Epithelial cell of prostate (primary cell): ENCODE data around the gene MRPS7.
A peak's percentile ranks its signal among the peaks of the same experiment; 100 is the strongest.

ENCODE experiments used
- DNase-seq: peaks from one replicate; pipeline ENCODE4 v3.0.0-alpha.2; 2011; ENCODE audit warnings: low read depth, low spot score
- H3K27ac ChIP-seq: fragments of 450-650 bp; 2 replicates; pipeline ENCODE4 v1.5.1; 2017; ENCODE audit warnings: mild to moderate bottlenecking

Gene MRPS7

DNA sequence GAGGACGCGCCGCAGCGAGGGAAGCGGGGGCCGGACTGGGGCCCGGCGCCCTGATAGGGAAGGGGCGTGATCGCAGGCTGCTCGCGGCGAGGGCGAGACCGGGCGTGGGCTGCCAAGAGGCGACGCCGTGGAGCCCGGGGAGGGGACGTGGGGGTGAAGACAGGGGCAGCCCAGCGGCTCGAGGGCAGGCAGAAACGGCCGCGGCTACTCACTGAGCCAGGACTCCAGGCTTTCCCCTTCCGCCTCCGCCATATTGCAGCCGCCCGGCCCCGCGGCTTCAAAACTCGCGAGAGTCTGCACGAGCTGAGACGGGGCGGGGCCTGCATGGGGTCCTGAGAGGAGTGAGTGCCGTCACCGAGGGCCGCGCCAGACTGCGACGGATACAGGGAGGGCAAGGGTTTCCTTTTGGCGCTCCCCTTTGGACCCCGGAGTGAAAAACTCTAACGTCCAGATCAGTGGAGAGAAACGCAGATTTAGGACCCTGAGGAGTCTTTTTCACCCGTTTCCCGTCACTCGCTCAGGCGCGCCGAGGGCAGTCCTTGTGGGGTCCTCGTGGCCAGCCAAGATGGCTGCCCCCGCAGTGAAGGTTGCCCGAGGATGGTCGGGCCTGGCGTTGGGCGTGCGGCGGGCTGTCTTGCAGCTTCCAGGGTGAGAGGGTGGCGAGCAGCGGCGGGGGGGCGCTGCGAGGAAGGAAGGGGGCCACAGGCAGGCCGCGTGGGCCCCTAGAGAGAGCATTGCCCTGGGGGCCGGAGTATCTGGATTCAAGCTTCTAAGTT, at the start of gene MRPS7, which contains the start of gene GGA3:
MRPS7 (plus strand) TSS at position 544 of the 776 bp plus-strand sequence; CDS start at position 566, 22 bp downstream.
GGA3 (minus strand) TSS at position 271 of the 776 bp plus-strand sequence; CDS start at position 252, 19 bp downstream.
- H3K27ac ChIP-seq, result peak within 1 kb of the TSS; percentile 89
- peak; percentile 46 for DNase-seq

DNA sequence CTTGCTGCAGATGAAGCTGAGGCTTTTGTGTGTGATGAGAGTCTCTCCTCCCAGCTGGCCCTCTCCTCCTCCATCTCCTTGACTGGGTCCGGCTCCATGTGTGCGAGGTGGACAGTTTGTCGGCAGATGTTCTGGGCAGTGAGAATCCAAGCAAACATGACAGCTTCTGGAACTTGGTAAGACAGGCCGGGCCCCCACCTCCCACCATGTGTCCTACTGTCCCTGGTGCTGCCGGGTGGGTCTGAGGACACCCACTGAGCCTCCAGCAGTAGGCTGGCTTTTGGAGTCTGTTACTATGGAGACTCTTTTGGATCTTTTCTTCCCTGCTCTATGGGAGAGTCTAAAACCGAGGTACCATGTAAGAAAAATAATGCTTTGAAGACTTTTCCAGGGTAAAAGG, 43.5 kb upstream of the MRPS7 start:
- no peak for DNase-seq

DNA sequence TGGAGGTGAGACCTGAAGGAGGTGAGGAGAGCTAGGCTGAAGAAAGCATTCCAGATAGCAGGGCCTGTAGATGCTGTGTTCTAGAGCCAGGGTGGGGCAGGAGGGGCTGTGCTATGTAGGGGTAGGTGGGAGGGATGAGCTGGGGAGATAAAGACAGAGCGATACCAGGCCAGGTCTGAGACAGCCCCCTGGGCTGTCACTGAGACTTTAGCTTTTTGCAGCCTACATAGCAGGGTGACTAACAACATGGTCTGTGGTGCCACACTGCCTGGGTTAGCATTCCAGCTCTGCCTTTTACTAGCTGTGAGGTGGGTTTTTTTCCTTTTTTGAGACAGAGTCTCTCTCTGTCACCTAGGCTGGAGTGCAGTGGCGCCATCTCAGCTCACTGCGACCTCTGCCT, 41.9 kb upstream of the MRPS7 start:
- no peak for DNase-seq
- no peak overlapping the region for H3K27ac ChIP-seq

More for the DNA sequence above, 43.5 kb upstream of the MRPS7 start:
- no peak overlapping the region for H3K27ac ChIP-seq

DNA sequence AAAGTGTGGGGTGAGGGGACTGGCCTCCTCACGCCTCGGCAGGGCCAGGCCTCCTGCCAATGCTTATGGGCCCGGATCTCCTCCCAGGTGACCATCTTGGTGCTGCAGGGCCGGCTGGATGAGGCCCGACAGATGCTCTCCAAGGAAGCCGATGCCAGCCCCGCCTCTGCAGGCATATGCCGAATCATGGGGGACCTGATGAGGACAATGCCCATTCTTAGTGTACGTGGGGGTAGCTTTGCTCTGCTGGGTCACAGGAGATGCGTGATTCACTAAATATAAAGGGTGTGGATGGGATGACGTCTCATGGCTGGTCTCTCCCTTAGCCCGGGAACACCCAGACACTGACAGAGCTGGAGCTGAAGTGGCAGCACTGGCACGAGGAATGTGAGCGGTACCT, 36.7 kb upstream of the MRPS7 start:
- H3K27ac ChIP-seq, result no peak overlapping the region
- no peak for DNase-seq

DNA sequence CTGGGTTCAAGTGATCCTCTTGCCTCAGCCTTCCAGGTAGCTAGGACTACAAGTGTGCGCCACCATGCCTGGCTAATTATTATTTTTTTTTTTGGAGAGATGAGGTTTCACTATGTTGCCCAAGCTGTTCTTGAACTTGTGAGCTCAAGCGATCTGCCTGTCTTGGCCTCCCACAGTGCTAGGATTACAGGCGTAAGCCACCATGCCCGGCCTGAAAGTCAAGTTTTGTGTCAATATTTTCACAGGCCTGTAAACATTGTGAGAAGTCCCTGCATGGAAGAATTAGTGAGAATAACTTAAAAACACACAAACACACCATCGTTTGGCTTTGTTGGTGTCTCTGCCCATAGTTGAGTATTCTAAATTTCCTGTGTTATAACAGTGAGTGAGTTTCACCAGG, 34.0 kb upstream of the MRPS7 start:
- no peak overlapping the region for H3K27ac ChIP-seq
- no peak for DNase-seq

DNA sequence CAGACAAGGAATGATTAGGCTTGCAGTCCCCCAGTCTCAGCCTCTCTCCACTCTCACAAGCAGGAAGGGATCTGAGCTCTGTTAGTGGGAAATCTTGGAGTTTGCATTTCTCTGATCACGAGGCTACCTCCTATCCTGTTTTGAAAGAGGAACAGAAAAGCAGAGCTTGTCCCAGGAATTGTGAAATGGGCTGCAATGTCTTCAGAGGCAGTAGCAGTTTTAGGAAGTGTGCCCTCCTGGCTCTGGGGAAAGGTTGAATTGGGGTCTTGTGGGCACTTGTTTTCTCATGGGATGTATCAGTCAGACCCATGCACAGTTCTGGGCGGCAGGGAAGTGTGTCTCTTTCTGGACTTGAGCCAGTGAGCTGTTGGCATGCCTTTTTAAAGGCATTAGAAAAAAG, 33.4 kb upstream of the MRPS7 start:
- H3K27ac ChIP-seq, result no peak overlapping the region
- no peak for DNase-seq

DNA sequence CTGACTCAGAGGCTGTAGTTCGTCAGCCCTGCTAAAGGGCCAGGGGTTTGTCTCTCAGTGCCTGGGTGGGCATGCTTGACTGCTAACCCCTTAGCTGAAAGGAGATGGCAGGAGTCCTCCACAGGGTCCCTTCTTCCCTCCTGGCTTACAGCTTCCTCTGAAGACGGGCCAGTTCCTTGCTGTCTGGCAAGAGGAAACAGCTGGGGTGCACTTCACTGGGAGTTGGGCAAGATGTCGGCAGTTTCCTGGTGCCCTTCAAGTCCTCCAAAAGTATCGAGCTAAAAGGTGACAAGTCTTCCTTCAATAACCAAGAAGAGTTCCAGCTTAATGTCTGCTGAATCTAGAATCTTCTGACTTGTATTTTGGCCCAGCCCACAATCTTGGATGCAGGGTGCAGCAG, 32.8 kb upstream of the MRPS7 start:
- H3K27ac ChIP-seq, result no peak overlapping the region
- no peak for DNase-seq

DNA sequence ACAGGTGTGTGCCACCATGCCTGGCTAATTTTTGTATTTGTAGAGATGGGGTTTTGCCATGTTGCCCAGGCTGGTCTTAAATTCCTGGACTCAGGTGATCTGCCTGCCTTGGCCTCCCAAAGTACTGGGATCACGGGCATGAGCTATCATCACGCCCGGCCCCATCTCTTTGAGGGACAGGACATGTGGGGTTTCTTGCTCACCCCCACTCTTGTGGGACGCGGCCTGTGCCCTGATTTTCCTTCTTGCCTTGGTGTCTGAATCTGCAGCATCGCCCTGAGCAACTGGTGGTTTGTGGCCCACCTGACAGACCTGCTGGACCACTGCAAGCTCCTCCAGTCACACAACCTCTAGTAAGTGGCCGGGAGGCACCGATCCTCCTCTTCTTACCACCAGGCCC, 30.6 kb upstream of the MRPS7 start:
- DNase-seq, result no peak
- no peak overlapping the region for H3K27ac ChIP-seq

DNA sequence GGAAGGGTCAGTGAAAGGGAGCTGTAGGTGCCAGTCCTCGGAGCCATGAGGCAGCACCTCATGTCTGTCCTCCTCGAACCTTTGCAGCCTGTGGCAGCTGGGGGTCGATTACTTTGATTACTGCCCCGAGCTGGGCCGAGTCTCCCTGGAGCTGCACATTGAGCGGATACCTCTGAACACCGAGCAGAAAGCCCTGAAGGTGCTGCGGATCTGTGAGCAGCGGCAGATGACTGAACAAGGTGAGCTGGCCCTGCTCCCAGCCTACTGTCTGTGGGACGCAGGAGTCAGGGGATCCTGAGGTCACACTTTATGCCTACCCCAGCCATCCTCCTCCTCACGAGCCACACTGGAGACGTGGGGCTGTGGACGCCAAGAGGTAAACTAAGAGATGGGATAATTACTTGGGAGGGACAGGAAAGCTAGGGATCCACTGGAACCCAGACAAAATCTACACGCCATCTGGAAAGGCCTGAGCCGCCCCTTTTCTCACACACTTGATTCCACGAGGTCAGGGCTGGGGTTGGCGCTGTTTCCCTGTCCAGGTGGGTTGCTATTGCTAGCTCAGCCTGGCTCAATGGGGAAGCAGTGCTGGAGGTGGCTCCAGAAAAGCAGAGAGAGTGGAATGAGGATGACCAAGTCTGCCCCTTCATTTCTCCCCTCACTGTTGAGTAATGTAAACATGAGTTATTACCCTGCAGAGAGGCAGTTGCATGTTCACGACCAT, 29.8 kb upstream of the MRPS7 start:
- no peak for DNase-seq
- no peak overlapping the region for H3K27ac ChIP-seq

DNA sequence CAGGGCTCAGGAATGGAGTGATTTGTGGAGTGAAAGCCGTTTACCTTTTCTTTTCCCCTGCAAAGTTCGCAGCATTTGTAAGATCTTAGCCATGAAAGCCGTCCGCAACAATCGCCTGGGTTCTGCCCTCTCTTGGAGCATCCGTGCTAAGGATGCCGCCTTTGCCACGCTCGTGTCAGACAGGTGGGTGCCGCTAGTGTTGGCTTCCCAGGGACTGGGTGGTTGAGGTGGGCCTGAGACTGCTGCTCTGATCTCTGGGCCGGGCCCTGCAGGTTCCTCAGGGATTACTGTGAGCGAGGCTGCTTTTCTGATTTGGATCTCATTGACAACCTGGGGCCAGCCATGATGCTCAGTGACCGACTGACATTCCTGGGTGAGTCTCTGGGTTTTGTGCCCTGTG, 28.9 kb upstream of the MRPS7 start:
- DNase-seq, result no peak
- no peak overlapping the region for H3K27ac ChIP-seq

DNA sequence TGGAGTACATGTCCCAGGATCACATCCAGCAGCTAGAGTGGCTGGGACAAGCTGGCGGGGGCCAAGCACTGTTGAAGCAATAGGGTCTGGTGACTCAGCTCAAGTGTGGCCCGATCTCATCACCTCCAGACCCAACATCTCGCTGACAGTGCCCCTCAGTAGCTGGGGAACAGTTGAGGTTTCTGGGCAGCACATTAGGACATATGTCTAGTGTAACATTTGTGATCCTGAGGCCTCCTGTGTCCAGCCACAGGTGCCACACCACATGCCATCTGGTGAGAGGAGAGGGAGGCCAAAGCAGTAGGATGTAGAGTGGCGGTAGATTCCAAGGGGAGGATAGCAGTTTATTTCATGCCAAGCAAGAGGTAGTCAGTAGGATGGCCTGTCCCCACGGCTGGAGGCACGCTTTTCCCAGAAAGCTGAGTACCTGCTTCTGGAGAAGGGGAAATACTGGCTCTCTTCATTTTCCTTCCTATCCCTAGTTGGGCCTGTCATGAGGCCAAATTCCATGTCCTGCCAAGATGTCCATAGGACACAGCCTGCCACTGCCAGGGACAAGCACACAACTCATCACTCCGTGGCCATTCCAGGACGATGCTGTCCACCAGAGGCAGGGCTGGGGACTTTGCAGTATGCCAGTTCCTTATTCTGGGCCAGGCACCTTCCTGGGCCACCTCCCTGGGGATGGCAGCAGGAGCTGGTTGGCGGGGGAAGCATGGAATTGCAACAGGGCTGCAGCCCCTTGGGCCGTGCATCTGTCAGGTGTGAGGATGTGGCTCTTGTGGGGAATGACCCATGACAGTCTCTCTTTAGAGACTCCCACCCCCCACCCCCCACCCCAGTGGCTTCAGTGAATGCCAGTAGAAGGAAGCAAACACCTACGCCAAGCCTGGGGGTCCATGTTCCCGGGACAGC, 24.3 kb upstream of the MRPS7 start:
- no peak overlapping the region for H3K27ac ChIP-seq
- no peak for DNase-seq

DNA sequence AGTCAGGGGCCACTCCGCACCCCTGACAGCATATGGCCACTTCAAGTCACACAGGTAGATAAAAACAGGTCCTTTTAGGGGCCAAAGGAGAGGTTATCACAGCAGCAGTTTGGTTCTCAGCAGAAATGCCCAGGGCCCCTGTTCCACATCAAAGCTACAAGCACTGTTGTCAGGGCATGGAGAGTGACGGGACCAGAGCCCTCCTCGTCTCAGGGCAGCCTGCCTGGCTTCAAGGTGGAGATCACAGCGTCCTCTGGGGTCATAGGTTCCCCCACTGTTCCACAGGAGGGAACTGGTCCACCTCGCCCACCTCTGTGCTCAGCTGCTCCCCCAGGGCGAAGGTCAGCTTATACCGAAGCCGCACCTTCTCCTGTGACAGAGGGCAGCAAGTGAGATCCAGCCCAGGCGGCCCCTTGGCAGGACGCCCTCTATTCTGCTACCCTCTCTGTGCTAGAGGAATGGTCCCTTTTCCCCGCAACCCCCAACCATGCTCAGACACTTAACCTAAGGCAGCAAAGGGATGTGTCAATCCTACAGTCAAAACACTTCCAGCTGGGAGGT, 23.6 kb upstream of the MRPS7 start:
- H3K27ac ChIP-seq, result no peak overlapping the region
- no peak for DNase-seq

DNA sequence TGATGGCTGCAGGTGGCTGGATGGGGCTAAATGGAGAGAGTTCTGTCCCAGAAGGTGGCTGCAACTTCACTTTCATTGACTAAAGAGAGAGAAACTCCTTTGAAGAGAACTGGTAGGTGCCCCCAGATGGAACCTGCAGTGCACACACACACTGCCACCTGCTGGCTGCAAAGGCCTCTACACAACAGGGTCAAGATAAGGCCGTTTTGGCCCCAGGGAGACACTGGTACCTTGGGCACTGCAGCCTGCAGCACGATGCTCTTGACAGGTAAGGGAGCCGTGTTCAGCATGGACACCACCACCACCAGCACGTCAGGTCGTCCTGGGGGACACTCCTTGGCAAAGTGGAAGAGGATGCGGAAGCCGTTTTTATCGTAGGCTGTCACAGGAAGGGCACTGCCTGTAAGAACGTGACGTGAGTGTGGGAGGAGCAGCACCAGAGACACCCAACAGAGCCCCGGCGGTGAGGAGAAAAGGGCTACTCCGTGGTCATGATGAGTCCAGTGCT, 22.9 kb upstream of the MRPS7 start:
- no peak overlapping the region for H3K27ac ChIP-seq
- DNase-seq, result no peak

DNA sequence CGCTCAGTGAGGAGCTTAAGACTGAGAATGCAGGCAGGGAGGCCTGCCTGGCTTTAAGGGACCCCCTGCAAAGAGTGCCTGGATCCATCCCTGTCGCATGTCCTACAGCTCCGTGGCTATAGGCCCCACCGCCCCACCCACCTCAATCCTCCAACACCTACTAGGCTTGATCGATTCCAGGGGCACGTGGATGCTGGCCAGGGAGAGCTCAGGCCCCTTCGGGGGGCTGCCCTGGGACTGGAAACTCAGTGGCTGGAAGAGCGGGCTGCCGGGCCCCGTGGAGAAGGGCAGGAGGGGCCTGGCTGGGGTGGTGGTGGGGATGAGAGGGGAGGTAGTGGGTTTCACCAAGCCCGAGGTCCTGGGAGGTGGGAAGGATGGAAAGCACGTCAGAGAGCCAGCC, 22.5 kb upstream of the MRPS7 start:
- H3K27ac ChIP-seq, result no peak overlapping the region
- DNase-seq, result no peak

DNA sequence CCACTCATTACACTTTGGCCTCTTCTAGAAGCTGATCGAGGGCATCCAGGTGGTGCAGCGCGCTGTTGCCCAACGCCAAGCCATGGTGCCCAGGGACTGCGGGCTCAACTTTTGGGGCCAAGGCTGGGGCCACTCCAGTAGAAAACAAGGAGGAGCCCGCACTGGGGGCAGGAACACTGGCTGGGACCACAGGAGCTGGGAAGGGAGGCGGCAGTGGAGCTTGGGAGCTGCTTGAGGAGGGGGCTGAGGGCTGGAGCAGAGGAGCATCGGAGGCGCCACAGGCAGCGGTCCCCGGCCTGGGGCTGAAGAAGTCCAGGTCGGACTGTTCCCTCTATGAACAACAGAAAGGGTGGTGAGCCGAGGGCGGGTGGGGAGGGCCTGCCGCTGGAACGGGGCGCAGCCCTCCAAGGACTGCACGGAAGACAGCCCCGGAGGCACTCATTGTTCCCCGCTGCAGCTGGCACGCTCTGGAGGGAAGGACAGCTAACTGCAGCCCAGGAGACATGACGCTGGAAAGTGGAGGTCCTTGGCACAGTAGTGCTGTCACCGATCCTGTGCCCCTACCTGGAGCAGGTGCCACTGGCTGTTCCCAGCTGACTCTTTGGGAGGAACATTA, 21.8 kb upstream of the MRPS7 start:
- no peak for DNase-seq
- no peak overlapping the region for H3K27ac ChIP-seq

DNA sequence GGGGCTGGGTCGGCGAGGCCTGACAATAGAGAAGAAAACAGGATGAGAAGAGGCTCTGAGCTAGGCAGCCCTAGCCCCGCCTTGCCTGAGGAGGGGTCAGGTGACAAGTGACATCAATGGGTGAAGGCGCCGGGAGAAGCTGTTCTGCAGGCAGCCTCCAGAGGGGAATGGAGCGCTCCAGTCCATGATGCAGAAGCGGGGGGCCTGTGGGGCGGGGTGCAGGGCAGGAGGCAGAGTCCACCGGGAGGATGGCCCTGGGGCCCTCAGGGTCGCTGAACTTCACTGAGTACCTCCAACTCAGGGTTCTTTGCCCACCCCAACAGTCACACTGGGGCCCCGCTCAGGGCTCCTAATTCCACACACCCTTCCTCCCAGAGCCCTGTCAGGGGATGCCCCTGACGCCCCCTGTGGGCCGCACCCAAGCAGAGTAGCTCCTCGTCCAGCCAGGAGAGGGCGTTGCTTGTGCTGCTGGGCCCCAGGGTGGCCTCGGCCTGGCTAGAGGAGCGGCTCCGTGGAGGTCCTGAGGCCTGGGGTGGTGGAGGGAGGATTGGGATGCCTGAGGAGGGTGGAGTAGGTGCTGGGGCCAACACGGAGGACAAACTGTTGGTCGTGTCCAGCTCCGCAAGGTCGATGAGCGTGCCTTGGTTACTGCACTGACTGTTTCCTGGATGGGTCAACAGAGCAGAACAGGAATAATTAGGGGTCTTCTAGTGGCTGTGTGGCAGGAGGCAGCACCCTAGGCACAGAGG, 21.1 kb upstream of the MRPS7 start:
- no peak for DNase-seq
- H3K27ac ChIP-seq, result no peak overlapping the region

DNA sequence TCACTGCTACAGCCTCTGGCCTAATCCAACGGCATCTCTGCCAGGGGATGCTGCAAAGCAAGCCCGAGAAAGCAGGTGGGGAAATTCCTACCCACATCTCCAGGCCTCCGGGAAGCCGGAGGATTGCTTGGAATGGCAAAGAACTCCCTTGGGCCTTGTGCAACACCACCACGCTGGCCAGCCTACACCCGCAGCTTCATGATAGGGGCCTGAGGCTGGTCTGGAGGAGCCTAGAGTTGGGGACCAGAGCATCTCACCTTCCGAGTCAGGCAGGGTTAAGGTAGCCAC, 20.6 kb upstream of the MRPS7 start:
- no peak overlapping the region for H3K27ac ChIP-seq

DNA sequence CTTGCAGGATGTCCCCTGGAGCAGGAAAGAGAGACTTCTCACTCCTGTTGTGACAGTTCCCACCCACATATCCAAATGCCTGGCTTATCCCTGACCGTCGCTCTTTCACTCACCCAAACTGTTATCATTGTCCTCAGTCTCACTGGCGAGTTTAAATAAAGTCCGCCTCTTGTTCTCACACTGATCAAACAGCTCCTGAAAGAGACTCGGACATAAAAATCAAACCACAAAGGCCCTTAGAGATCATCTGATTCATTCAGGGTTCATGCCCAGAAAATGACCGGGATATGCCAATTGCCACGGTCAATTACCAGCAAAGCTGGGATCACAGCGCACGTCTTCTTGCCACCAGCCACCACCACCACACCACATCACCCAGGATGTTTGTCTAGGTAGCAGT, 20.2 kb upstream of the MRPS7 start:
- H3K27ac ChIP-seq, result no peak overlapping the region
- no peak for DNase-seq

More for the DNA sequence above, 20.6 kb upstream of the MRPS7 start:
- DNase-seq, result no peak

DNA sequence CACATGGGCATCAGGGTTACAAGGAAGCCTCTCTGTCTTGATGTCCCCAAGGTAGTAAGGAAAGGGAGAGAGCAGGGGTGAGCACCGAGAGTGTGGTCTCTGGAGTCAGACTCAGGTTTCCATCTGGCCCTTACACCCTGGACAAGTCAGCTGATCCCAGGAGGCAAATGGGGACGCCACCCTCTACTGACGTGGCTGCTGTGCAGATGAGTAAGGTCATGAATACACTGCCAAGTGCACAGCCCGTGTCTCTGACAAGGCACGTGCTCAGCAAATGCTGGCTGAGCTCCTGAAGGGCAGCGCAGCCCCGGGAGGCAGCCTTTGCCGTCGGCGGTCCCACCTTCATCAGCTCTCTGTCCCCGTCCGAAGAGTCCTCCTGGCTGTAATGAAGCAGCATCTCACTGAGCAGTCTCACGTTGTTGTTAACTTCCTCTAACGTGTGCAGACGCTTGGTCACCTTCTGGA, 19.7 kb upstream of the MRPS7 start:
- H3K27ac ChIP-seq, result no peak overlapping the region
- DNase-seq, result no peak
